Middle frontal gyrus (tissue), 1 donor: ENCODE measurements around the gene PPP4C.
A peak's percentile ranks its signal among the peaks of the same experiment; 100 is the strongest.

Experiments used
- DNase-seq: peaks from one replicate; pipeline ENCODE4 v3.0.0-alpha.2; 2015; ENCODE audit warnings: low spot score; ENCODE audit errors: extremely low spot score

PPP4C gene

DNA sequence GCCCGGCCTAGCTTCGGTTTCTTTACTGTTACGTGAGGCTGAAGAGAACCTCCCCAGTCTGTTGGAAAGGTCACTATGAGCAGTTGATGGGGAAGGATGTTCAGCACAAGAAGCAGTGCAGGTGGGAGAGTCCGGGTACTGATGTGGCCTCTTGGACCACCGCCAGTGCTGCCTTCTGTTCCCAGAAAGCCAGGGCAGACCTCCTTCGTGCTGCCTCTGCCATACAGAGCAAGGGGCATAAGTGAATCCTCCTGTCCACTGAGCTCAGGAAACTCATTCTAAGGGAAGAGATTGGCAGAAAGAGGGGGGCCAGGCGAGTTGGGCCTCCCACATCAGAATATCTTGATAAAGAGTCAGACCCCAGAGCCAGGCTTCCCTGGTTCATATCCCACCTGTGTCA, 3.7 kb downstream of the PPP4C start:
- no peak for DNase-seq

- no peak for DNase-seq
Observed at GRCh38 chr16:30082545-30083090, 6.8 kb downstream of the PPP4C start.

DNA sequence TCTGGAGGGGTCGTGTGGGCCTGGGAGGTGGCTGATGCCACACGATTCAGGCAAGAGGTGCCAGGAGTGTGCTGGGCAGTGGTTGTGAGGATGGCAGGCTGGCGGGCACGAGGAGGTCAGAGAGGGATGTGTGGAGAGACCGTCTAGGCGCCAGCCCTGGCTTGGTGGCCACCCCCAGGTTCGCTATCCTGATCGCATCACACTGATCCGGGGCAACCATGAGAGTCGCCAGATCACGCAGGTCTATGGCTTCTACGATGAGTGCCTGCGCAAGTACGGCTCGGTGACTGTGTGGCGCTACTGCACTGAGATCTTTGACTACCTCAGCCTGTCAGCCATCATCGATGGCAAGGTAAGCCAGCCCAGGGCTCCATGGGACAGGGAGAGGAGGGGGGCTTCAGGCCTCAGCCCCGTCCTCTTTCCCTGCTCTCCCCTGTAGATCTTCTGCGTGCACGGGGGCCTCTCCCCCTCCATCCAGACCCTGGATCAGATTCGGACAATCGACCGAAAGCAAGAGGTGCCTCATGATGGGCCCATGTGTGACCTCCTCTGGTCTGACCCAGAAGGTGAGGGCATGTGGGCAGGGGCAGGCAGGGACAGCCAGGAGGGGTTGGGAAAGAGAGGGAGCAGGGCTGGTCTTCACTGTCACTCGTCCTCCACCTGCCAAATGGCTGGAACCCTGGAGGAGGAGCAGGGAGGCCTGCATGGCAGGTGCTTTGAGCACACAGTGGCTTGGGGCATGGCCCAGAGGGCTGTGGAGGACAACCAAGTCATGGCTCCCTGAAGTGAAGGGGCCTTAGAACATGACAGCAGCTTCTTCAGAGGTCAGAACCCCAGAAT, 7.6 kb downstream of the PPP4C start:
- DNase-seq: no peak

DNA sequence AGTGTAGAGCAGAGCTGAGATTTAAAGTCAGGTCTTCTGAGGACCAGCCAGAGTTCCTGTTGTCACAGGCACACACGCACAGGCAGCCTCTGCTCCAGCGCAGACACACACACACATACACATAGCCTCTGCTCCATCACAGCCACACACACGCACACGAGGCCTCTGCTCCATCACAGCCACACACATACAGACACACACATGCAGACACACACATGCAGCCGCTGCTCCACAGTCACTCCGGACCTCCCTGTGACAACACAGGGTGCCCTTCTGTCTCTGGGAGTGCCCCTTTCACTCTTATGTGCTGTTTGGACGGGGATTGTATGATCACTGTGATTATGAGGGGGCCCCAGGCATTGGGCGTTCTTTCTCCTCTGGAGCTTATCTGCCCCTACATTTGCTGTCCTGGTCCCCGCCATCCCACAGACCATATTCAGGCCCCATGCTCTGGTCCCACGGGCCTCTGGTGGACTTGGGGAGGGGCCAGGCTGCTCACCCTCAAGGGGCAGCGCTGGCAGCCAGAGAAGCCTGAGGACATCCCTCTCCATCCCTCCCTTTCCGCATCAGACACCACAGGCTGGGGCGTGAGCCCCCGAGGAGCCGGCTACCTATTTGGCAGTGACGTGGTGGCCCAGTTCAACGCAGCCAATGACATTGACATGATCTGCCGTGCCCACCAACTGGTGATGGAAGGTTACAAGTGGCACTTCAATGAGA, 8.5 kb downstream of the PPP4C start:
- DNase-seq: no peak

DNA sequence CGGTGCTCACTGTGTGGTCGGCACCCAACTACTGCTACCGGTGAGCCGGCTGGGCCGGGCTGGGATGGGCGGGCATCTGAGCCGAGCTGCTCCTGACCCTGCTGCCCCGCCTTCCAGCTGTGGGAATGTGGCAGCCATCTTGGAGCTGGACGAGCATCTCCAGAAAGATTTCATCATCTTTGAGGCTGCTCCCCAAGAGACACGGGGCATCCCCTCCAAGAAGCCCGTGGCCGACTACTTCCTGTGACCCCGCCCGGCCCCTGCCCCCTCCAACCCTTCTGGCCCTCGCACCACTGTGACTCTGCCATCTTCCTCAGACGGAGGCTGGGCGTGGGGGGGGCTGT, 9.0 kb downstream of the PPP4C start:
- no peak for DNase-seq

DNA sequence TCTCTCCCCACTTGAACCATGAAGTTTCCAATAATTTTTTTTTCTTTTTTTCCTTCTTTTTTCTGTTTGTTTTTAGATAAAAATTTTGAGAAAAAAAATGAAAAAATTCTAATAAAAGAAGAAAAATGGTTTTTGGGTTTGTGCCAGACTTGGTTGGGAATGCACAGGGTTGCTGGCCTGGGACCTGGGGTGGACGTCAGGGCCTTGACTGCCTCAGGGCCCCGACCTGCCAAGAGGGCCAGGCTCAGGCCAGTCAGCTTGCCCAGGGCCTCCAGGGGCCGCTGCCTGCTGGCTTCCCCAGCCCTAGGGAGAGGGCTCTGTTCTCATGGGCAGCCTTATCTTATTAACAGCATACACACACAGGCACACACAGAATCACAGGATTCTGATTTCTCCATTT, 9.5 kb downstream of the PPP4C start:
- no peak for DNase-seq

- DNase-seq: no peak
Observed at GRCh38 chr16:30085820-30086219, 10.0 kb downstream of the PPP4C start.

- no peak for DNase-seq
Observed at GRCh38 chr16:30086291-30087140, 10.7 kb downstream of the PPP4C start.

GRCh38 chr16:30087181-30087898, 11.5 kb downstream of the PPP4C start:
- DNase-seq: no peak

DNA sequence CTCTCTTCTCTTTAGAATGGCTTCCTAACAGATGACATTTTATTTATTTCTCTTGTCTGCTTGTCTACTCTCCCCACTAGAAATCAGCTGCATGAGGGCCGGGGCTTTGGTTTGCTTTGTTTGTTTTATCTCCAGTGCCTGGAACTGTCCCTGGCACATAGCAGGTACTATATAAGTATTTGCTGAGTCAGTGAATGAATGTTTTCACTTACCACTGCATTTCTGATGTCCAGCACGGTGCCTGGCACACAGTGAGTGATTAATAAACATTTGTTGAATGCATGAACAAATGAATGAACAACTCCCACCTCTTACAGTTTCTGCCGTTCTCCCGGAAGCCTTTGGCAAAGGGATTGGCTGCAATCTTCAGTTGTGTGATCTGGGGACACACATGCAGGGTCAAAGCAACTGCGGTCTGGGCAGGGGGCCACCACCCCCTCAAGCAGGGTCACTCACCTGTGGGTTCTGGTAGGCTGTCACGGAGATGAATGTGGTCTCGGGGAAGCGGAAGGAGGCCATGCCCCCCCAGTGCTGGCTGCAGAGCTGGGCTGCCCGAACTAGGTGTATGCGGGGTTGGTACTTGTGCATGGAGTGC, 12.5 kb downstream of the PPP4C start:
- DNase-seq: no peak

- no peak for DNase-seq
Observed at GRCh38 chr16:30088832-30089624, 13.2 kb downstream of the PPP4C start.

DNA sequence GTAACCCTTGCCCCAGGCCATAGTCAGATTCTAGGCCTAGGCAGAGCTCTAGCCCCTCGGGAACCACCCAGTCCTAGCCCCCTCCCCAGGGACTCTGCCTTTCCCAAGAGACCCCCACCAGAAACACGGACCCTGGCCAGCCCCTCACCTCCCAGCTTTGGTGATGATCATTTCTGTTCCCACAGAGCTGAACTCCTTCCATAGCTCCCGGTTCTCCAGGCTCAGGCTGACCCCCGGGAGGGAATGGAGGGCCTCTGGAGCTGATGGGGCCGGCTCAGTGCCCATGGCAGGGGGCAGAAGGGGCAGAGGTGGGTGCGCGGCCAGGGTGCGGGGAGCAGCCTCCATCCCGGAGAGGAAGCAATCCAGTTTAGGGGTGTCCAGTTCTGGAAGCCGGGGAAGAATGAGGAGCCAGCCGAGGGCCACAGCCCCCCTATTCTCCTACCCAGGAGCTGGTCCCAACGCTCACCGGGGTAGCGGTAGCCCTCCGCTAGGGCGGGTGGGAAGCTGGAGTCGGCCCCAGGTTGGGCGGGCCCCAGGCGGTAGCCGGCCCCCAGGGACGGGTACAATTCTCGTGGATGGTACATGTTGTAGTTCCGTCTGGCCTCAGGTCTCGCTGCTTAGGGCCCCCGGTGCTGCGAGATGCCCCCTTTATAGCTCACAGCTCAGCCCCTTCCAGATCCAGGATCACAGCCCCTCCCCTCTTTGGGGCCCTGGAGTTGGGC, 15.0 kb downstream of the PPP4C start:
- no peak for DNase-seq

- DNase-seq: peak; percentile 88
Observed at GRCh38 chr16:30091474-30092372, 15.9 kb downstream of the PPP4C start, which contains the start of gene TBX6. Gene TBX6 (minus strand): TSS chr16:30091924. CDS start chr16:30091193, 731 bp downstream.

- DNase-seq: no peak
Observed at GRCh38 chr16:30092373-30093010, 16.7 kb downstream of the PPP4C start.

DNA sequence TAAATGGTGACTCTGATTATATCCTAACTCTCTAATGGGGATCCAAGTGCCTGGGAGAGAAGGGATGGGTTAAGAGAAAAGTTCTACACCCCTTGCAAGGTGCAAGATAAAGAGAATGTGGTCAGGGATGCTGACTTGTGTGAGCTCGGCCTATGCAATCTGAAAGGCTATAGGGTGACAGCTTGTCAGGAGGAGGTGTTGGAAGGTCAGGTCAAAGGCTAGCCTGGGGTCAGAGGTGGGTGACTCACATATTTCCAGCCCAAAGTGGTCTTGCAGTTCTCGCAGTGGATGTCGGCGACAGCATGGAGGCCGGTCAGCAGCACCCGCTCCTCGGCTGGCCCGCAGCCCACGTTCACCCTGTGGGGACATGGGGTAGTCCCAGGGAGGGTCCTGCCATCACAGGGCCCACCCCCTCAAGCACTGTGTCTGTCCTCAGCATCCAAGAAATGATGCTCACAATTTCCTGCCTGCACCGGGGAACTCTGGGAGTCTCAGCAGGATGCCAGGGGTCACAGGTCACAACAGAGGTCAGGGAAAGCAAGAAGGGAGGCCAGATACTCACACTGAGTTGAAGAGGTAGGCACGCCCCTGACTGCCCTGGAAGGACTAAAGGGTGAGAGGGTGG, 18.9 kb downstream of the PPP4C start:
- DNase-seq: no peak

GRCh38 chr16:30095166-30096078, 19.6 kb downstream of the PPP4C start:
- DNase-seq: no peak
